HL-60 (cell line): ENCODE measurements around the gene NFE2L3.

Experiments used
- CTCF ChIP-seq: IDR thresholded peaks from one replicate; pipeline ENCODE4 v1.5.1; 2011; ENCODE audit warnings: low read length, control low read depth, inconsistent platforms; ENCODE audit not compliant: insufficient read depth
- GABPA ChIP-seq: IDR thresholded peaks from 2 replicates; pipeline ENCODE4 v1.6.1; 2012; ENCODE audit warnings: low read depth
- POLR2AphosphoS5 ChIP-seq: IDR thresholded peaks from 2 replicates; pipeline ENCODE4 v1.6.1; 2012; ENCODE audit warnings: low read depth
- TF ChIP-seq, protein P1 (sequence below): IDR thresholded peaks from 2 replicates; pipeline ENCODE4 v1.6.1; 2012; ENCODE audit warnings: low read depth; ENCODE audit not compliant: insufficient replicate concordance

- TF ChIP-seq CTCF (no peak), POLR2AphosphoS5 (no peak), GABPA (no peak)
- TF ChIP-seq, protein P1, sequence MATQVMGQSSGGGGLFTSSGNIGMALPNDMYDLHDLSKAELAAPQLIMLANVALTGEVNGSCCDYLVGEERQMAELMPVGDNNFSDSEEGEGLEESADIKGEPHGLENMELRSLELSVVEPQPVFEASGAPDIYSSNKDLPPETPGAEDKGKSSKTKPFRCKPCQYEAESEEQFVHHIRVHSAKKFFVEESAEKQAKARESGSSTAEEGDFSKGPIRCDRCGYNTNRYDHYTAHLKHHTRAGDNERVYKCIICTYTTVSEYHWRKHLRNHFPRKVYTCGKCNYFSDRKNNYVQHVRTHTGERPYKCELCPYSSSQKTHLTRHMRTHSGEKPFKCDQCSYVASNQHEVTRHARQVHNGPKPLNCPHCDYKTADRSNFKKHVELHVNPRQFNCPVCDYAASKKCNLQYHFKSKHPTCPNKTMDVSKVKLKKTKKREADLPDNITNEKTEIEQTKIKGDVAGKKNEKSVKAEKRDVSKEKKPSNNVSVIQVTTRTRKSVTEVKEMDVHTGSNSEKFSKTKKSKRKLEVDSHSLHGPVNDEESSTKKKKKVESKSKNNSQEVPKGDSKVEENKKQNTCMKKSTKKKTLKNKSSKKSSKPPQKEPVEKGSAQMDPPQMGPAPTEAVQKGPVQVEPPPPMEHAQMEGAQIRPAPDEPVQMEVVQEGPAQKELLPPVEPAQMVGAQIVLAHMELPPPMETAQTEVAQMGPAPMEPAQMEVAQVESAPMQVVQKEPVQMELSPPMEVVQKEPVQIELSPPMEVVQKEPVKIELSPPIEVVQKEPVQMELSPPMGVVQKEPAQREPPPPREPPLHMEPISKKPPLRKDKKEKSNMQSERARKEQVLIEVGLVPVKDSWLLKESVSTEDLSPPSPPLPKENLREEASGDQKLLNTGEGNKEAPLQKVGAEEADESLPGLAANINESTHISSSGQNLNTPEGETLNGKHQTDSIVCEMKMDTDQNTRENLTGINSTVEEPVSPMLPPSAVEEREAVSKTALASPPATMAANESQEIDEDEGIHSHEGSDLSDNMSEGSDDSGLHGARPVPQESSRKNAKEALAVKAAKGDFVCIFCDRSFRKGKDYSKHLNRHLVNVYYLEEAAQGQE = no peak
These were observed 24.6 kb upstream of the NFE2L3 start for GRCh38 chr7:26127411-26127810.
